GM21723 (cell line): Measurements from ENCODE around the gene QSOX1.

Source experiments
- ATAC-seq: cut with Tn5 transposase; IDR thresholded peaks from one replicate; pipeline ENCODE4 v1.9.1; 2021; ENCODE audit warnings: mild to moderate bottlenecking, moderate library complexity; ENCODE audit not compliant: unreplicated experiment

Gene QSOX1

GRCh38 chr1:180231936-180232335 is 77.3 kb downstream of the QSOX1 start:
- no peak for ATAC-seq

GRCh38 chr1:180232521-180233043 is 77.9 kb downstream of the QSOX1 start:
- ATAC-seq = no peak

DNA sequence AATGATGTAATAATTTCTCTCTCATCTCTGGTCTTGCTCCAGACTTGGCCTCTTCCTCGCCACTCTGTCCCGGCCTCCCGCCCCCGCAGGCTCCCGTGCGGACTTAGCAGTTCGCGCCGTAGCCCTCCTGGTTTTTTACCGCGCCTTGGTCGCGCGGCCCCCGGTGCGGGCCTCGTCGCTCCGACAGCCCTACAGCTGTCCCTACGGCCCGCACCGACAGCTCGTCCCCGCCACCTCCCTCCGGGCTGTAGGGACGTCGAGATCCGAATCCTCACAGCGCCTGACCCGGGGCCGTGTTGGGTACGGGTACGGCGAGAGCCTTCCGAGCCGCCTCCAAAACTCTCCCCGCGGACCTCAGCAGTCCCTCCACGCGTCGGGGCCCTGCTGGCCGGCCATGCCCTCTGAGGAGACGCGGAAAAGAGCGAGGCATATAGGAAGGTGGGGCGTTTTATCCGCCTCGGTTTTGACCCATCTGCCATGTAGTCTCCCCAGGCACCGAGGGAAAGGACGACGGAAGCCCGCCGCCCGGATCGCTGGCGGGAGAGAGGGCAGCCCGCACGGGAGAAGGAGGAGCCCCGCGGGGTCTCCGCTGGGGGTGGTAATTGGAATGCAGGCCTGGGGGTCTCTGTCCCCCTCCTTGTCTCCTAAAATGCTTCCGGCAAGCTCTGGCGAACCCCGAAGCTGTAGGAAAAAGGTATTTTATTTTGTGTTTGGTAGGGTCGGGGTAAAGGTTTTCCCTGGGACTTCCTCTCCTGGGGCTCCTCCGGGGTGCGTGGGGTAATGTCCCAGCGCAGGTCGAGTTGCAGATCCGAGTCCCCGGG is 78.7 kb downstream of the QSOX1 start:
- no peak for ATAC-seq

GRCh38 chr1:180234369-180235076 is 79.9 kb downstream of the QSOX1 start:
- ATAC-seq = no peak

DNA sequence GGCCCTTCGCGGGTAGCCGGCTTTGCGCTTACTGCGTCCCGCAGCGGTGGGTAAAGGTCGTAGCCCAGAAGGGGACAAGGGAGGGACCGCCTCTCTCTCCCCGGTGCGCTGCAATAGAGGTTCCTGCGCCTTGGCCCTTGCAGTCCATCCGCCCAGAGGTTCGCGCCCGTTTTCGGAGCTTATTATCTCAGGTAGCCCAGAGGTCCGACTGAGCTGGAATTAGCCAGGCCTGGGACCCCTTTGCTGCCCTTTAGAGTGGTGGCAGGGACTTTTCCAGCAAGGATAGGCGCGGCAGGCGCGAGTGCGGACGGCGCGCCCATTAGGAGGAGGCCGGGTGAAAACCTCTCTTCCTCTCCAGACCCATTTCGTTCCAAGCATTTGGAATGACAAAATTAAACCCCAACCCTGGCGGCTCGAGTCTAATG is 80.4 kb downstream of the QSOX1 start:
- ATAC-seq = no peak

DNA sequence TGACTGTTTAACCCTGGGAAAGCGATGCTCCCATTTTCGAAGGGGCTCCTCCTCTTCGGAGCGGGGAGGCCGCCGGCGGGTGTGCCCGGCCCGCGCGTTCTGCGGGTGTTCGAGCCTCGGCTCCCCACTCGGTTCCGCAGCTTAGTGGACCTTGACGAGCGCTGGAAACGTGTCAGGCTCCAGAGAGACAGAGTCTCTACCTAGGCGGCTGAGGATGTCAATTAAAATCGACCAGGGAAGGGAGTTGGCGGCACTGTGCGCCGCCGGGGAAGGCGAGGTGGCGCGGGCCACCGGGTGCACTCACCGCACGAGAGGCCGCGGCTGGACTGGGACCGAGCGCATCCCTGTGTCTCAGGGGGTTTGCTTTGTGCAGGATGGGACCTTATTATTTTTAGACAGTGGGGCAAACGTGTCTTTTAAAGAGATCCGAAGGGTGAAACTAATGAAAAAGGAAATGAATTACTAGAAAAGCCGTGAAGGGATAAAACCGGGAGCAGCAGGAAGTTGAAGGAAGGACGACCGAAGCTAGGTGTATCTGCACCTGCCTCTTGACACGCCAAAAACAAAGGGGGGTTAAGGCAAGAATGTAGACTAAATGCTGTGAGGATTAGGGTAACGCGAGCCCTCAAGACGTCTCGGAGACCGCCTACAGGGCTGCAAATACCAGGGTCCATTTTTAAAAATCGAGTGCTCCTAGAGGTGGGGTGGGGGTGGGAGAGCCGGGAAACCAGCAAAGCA is 81.0 kb downstream of the QSOX1 start:
- no peak for ATAC-seq

DNA sequence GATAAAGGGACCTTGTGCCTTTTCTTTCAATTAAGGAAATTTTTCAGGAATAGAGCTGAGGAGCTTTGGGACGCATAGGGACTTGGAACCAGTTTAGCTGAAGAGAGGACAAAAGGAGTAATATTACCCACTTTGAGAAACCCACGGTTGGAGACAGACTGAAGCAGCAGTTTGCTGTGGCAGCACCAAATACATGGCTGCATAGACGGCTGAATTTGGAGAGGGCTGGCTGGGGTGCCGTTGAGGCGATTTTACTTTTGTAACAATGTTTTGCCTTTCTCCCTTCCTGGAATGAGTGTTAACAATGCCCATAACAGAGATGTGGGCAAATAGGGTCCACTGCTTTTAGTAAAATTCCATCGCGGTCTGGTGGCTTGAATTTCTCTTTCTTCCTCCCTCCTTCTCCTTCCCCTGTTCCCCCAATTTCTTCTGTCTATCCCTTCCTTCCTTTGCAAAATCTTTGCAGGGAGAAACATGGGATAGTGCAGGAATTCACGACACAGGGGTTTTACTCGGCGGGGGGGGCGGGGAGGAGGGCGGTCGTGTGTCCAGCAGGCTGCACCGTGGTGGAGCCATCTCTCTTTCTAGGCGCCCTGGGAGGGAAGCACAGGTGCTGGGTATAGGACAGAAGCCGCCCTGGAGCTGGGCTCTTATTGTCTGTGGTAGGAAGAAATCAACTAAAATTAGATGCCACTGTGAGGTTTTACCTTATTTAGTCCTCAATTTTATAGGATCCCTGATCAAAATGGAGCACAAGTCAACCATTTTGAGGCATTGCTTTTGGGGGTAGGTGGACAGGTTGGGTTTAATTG is 82.2 kb downstream of the QSOX1 start:
- no peak for ATAC-seq

- no peak for ATAC-seq
These were observed 83.3 kb downstream of the QSOX1 start for GRCh38 chr1:180237869-180238476.

GRCh38 chr1:180238675-180239074 is 84.0 kb downstream of the QSOX1 start:
- ATAC-seq = no peak

DNA sequence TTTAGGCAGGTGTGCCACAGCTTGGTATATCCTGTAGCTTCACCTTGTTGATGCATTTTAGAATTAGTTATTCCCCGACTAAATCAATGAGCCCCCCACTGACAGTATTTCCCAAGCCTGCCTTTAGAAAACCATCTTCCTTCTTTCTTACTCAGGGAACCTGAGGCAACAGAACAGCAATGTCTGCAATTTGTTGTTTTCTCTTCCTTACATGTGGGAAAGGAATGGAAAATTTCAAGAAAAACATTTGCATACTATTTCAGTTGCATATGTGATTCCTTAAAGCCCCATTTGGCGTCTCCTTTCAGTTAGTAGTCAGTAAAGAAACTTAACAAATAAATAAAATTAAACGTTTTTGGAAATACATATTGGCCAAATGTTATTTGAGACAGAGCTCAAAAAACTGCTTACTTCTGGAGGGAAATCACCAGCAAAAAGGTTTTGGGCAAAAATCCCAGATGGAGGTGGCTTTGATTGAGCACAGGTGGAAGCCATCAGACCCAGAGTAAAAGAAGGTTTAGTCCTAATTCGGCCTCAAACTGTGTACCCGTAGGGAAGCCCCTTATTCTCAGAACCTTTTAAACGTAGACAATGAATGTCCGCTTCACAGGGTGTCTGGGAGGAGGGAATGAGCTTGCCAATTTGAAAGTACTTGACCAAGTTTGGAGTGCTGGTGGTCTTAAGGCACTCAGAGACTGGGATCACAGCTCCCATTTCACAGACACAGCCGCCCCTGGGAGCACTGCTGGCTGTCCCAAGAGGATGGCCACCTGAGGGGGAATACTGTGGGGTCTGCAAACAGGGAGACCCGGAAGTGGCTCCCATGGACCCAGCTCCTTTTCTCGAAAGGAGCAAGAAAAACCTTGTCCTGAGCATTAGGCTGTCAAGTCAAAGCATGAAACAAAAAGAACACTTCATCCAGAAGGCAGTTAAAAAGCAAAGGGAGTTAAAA is 84.8 kb downstream of the QSOX1 start:
- no peak for ATAC-seq

GRCh38 chr1:180241716-180242544 is 87.3 kb downstream of the QSOX1 start:
- ATAC-seq = no peak

DNA sequence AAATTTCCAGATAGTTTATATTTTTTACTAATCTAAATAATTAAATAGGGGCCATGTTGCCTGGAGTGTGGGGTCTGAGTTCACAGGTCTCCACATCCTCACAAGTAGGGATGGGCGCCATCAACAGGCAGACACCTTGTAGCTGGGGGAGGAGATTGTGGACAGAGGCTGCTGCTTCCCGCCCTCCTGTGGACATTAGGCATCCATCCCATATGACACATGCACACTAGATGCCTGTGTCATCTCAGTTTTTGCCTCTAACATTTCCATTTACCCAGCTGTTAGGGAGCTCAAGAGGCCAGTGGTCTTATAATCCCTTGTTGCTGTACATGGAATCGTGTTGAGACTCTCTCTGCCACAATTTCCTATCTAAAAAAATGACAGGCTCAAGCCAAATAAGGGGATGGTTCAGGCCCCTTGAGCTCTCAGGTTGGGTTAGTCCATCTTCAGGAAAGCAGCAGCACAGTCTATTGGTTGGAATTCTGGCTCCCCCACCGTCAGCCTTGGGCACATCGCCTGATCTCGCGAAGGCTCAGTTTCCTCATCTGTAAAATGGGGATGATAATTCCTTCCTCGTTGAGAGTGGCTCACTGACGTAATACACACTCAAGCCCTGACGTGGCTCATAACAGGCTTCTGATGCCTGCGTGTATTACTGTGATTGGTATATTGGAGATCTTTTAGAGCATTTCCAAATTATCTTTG is 89.0 kb downstream of the QSOX1 start:
- no peak for ATAC-seq

DNA sequence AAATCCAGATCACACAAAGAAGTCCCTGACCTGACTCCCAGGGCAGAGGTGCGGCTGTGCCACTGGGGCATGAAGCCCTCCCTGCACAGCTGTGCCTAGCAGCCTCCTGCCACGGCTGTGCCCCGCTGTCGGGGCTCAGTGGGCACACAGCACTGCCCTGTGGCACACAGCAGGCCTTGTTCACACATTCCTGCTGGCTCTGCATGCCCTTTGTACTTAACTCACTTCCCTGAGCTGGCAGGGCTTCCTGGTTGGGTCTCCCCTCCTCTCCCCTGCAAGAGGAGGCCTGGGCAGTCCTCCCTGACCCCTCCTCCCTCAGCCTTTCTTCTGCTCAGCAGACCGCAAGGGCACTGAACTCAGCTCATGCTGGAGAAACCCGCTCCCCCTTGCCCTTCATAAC is 90.2 kb downstream of the QSOX1 start:
- ATAC-seq = no peak

- no peak for ATAC-seq
These were observed 91.9 kb downstream of the QSOX1 start for GRCh38 chr1:180246579-180246978.

DNA sequence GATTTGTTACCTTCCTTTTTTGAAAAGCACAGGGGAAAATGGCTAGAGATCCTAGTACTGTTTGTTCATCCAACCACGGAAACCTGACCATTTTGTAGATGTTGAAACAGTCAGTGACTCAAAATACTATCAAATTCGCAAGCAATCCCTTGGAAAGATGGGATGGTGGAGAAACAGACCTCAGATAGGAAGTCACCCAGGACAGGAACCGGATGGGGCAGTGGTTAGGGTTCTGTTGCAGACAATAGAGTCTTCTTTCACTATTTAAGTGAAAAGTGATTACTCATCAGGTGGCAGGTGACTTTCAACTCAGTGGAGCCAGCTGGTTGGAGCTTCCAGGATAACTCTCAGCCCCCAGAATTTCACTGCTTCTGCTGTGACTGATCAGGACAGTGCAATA is 92.4 kb downstream of the QSOX1 start:
- ATAC-seq = no peak

DNA sequence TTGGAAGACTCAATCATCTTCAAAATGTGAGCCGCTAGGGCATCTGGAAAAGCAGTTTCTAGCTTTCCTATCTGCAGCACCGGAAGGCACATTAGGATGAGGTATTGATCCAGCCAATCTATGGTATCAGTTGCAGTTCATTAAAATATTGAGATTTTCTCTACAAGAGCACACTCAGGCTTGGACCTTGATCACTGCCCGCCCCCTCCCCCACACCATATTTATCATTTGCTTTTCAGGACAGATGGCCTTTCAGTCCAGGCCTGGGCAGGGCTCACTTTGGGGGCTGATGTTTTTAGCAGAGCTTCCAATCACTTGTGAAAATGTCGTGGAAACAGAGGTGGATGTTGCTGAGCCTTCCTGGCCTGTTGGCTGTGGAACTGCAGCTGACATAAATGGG is 92.9 kb downstream of the QSOX1 start:
- no peak for ATAC-seq

GRCh38 chr1:180248176-180248575 is 93.5 kb downstream of the QSOX1 start:
- no peak for ATAC-seq
